ENCODE data around the gene CLRN1. TPM values are rescaled to one million over a fixed set of nuclear protein-coding genes. Genes with fewer than 3 reads are reported as not detected.

CLRN1 gene
- total and polyA plus RNA-seq, 9 of the 15 experiments (the other 6 are each of a cell fraction or from before 2014, with no cell fraction given), result not detected

DNA sequence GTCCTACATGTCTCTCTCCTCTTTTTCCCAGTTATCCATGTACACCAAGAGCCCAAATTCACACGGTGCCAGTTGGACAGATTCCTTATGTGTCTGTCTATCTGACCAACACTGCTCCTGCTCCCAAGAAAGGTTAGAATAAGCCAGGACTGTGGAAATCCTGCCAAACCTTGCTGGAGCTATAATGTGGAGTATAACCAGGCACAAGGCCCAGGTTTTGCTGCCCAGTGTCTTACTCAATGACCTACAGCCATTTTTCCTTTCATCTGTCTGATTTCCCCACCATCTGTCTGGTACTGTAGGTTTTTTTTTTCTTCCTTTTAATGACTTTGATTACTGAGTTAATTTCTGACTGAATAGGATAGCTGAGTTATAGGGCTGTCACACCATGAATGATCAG lies 40.8 kb downstream of the CLRN1 start:
- Histone ChIP-seq H4K20me1 (replicated peaks; ENCODE audit: control insufficient read depth, insufficient read depth, low read length) (no peaks in the 10 kb centered on the region), H3K9me3 (replicated peaks; ENCODE audit: control insufficient read depth, insufficient read depth, low read depth, low read length) (no peaks in the 10 kb centered on the region), H3K27me3 (ENCODE audit: control insufficient read depth in 2 of 2, insufficient read depth in 2 of 2, low read length in 2 of 2) (peaks cover 0 to 3% of the 10 kb centered on the region in 2 experiments; a peak in 2 of 5 replicates), H3K4me2 (ENCODE audit: insufficient read depth, low read length) (no peak overlapping the region), H2AFZ (ENCODE audit: low read depth, low read length) (no peak overlapping the region), H3K9me1 (ENCODE audit: control insufficient read depth, insufficient read depth, low read length) (no peaks in the 10 kb centered on the region), H3K79me2 (ENCODE audit: control insufficient read depth, insufficient read depth, low read length) (no peaks in the 10 kb centered on the region), H3K27ac (ENCODE audit: extremely low read depth, low read depth, low read length) (no peak overlapping the region), H3K9ac (ENCODE audit: insufficient read depth in 1 of 2, low read depth in 2 of 2, low read length in 2 of 2) (no peak overlapping the region), H3K4me3 (no peak overlapping the region), H3K36me3 (ENCODE audit: control insufficient read depth, insufficient read depth, low read length) (no peaks in the 10 kb centered on the region), H3K4me1 (replicated peaks in 1 of 2; ENCODE audit: control insufficient read depth in 2 of 2, insufficient read depth in 2 of 2, low read length in 2 of 2) (no peaks in the 10 kb centered on the region)
- in situ Hi-C loops (cut with MboI), result no loop called here
- DNase-seq (ENCODE audit: extremely low read depth in 1 of 4, low spot score in 3 of 4) (no peak), ATAC-seq (no peak), FAIRE-seq (no peak)
- BruUV-seq (replicated peaks), result no TSS peak
- intact Hi-C loops (cut with micrococcal nuclease), result no loop called here
- 0% methylated on average over 1 of the region's 1 CpG for WGBS (ENCODE audit: insufficient coverage, low coverage, missing lambda C conversion rate)
- TF ChIP-seq, protein P1, sequence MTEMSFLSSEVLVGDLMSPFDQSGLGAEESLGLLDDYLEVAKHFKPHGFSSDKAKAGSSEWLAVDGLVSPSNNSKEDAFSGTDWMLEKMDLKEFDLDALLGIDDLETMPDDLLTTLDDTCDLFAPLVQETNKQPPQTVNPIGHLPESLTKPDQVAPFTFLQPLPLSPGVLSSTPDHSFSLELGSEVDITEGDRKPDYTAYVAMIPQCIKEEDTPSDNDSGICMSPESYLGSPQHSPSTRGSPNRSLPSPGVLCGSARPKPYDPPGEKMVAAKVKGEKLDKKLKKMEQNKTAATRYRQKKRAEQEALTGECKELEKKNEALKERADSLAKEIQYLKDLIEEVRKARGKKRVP (CRISPR knock-in tag; IDR thresholded peaks at IDR 0.05), result no peak
- ChIA-PET CTCF (ENCODE audit: low intra/inter-chr PET ratio) (no interaction called here), POLR2A (no interaction called here)

DNA sequence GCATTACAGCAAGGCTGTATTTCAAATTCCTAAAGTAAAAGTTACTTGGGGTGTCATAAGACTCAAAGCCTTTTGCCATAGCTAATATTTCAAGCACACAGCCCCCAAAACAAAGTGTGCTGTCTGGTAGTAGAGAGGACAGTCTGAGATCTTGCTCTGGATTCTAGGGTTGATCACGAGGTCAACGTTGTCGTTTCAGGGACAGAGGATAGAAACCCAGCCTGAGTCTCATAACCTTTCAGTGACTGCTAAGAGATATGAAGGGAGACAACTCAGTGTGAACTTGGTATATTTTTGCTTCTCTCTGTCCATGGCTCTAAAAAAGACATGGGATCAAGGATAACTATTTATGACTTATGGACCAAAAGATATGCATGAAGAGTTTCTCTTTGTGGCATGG lies 41.7 kb downstream of the CLRN1 start:
- Histone ChIP-seq H3K27me3 (ENCODE audit: control insufficient read depth in 2 of 2, insufficient read depth in 2 of 2, low read length in 2 of 2) (peaks cover 0 to 4% of the 10 kb centered on the region in 2 experiments; a peak in 3 of 5 replicates), H3K9me1 (ENCODE audit: control insufficient read depth, insufficient read depth, low read length) (no peaks in the 10 kb centered on the region), H3K9me3 (replicated peaks; ENCODE audit: control insufficient read depth, insufficient read depth, low read depth, low read length) (no peaks in the 10 kb centered on the region), H3K4me1 (replicated peaks in 1 of 2; ENCODE audit: control insufficient read depth in 2 of 2, insufficient read depth in 2 of 2, low read length in 2 of 2) (peaks cover 0 to under 1% of the 10 kb centered on the region in 2 experiments; a peak in 1 of 5 replicates), H3K4me2 (ENCODE audit: insufficient read depth, low read length) (no peak overlapping the region), H3K79me2 (ENCODE audit: control insufficient read depth, insufficient read depth, low read length) (no peaks in the 10 kb centered on the region), H3K9ac (ENCODE audit: insufficient read depth in 1 of 2, low read depth in 2 of 2, low read length in 2 of 2) (no peak overlapping the region), H2AFZ (ENCODE audit: low read depth, low read length) (no peak overlapping the region), H3K27ac (ENCODE audit: extremely low read depth, low read depth, low read length) (no peak overlapping the region), H3K36me3 (ENCODE audit: control insufficient read depth, insufficient read depth, low read length) (no peaks in the 10 kb centered on the region), H4K20me1 (replicated peaks; ENCODE audit: control insufficient read depth, insufficient read depth, low read length) (no peaks in the 10 kb centered on the region), H3K4me3 (no peak overlapping the region)
- ATAC-seq (no peak), FAIRE-seq (no peak), DNase-seq (ENCODE audit: extremely low read depth in 1 of 4, low spot score in 3 of 4) (no peak)
- in situ Hi-C loops (cut with MboI) (no loop called here), intact Hi-C loops (cut with micrococcal nuclease) (no loop called here)
- no TSS peak for BruUV-seq (replicated peaks)
- ChIA-PET CTCF (ENCODE audit: low intra/inter-chr PET ratio) (no interaction called here), POLR2A (interaction anchor here (1.2 kb wide), 1 partner anchor 13 kb away, joined by 3 read pairs; no protein-coding TSS in a partner anchor)
- TF ChIP-seq, protein P2, sequence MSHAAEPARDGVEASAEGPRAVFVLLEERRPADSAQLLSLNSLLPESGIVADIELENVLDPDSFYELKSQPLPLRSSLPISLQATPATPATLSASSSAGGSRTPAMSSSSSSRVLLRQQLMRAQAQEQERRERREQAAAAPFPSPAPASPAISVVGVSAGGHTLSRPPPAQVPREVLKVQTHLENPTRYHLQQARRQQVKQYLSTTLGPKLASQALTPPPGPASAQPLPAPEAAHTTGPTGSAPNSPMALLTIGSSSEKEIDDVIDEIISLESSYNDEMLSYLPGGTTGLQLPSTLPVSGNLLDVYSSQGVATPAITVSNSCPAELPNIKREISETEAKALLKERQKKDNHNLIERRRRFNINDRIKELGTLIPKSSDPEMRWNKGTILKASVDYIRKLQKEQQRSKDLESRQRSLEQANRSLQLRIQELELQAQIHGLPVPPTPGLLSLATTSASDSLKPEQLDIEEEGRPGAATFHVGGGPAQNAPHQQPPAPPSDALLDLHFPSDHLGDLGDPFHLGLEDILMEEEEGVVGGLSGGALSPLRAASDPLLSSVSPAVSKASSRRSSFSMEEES (CRISPR knock-in tag; IDR thresholded peaks at IDR 0.05), result peak; percentile 35; the same call in 1 of the 2 replicates
- no peak for TF ChIP-seq YY1 (IDR thresholded peaks at IDR 0.05; ENCODE audit: borderline replicate concordance in 1 of 3, control insufficient read depth in 1 of 3, extremely low read depth in 1 of 3, insufficient read depth in 3 of 3, insufficient read length in 1 of 3, insufficient replicate concordance in 2 of 3, low read depth in 1 of 3, low read length in 2 of 3)
- 0% methylated on average over 3 of the region's 3 CpGs for WGBS (ENCODE audit: insufficient coverage, low coverage, missing lambda C conversion rate)

All from K562 (cell line).